NCI-H345 treated with DMSO at 0.1 percent for 48 hours (cell line): ENCODE data around the gene TSGA10IP.
"Not testable (repeated sequence)": the region's sequence is repeated elsewhere in the genome, so short reads cannot be mapped to it uniquely, and the experiment has no call there.

Source experiments
- DNase-seq: peaks from one replicate; lab custom pipeline; 2025; ENCODE audit not compliant: unreplicated experiment; lab: John Stamatoyannopoulos, UW

The TSGA10IP gene

DNA sequence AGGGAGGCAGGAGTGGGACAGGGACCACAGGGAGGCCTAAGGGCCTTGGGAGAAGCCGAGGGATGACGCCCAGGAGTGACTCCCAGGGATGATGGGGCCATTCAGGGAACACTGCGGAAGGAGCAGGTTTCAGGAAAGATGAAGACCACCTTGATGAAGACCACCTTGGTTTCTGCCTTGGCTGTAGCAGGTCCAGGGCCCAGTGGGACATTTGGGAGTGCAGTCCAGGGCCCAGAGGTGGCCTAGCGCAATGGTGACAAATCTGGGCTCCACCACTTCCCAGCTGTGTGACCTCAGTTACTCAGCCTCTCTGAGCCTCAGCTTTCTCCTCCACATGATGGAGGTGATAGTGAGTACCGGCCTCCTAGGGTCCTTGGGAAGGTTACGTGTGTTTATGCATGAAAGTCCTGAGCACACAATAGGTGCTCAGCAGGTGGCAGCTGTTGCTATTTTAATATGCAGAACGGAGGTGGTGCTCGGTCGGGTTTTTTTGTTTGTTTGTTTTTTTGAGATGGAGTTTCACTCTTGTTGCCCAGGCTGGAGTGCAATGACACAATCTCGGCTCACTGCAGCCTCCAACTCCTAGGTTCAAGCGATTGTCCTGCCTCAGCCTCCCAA is 770 bp downstream of the TSGA10IP start:
- DNase-seq: no peak

DNA sequence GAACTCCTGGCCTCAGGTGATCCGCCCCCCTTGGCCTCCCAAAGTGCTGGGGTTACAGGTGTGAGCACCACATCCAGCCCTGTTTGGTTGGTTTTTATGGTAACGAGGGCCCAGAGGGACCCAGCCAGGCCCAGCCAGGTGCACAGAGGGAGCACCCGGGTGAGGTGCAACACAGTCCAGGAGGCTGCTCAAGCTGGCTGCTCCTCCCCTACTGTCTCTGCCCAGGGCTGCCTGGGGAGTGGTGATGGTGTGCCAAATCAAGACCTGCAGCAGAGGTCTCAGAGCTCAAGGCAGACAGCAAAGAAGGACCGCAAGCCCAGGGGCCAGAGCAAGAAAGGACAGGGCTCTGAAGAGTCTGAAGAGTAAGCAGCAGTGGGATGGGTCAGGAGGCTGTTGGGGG is 1.4 kb downstream of the TSGA10IP start:
- DNase-seq: no peak

DNA sequence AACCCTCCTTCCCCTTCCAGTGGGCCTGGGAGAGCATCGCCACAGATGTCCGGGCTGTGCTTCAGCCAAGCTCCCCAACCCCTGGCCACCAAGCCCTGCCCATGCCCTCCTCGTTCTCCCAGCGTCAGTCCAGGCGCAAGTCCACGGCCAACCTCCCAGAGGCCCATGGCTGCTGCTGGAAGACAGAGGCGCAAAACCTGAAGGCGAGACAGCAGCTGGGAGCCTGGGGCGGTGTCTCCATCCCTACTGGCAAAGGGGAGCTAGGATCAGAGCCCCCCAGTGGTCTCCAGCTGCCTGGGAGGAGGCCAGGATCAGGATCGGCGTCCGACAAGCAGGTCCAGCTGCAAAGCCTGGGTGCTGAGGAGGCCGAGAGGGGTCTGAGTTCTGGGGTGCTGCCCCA is 1.9 kb downstream of the TSGA10IP start:
- no peak for DNase-seq

DNA sequence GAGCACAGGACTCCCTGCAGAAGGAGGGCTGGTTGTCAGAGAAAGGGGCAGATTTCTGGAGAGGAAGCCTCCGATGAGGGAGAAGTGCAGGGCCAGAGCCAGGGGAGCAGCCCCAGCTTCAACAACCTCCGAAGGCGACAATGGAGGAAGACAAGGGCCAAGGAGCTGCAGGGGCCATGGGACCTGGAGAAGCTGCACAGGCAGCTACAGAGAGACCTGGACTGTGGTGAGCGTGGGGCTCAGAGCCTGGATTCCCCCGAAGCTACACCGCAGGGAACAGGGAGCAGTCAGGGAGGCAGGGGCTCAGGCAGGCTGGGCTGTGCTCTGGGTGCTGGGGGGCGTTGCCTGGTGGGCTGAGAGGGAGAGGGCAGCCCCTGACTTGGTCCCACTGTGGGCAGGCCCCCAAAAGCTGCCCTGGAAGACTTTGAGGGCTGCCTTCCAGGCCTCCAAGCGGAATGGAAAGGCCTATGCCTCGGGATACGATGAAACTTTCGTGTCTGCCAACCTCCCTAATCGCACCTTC is 2.4 kb downstream of the TSGA10IP start:
- DNase-seq: no peak

DNA sequence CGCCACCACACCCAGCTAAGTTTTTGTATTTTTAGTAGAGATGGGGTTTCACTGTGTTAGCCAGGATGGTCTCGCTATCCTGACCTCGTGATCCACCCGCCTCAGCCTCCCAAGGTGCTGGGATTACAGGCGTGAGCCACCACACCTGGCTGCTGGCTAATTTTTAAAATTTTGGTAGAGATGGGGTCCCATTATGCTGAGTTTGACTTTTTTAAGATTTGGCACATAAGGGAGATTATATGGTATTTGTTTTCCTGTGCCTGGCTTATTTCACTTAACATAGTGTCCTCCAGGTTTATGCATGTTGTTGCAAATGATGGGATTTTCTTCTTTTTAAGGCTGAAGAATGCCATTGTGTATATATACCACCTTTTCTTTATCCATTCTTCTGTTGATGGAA is 5.4 kb downstream of the TSGA10IP start:
- DNase-seq: not testable (repeated sequence)

DNA sequence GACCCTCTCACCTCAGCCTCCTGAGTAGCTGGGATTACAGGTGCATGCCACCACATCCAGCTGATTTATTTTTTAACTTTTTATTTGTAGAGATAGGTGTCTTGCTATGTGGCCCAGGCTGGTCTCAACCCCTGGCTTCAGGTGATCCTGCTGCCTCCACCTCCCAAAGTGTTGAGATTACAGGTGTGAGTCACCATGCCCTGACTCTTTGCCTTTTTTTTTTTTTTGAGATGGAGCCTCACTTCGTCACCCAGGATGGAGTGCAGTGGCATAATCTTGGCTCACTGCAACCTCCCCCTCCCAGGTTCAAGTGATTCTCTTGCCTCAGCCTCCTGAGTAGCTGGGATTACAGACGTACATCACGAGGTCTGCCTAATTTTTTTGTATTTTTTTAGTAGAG is 6.4 kb downstream of the TSGA10IP start:
- not testable (repeated sequence) for DNase-seq

DNA sequence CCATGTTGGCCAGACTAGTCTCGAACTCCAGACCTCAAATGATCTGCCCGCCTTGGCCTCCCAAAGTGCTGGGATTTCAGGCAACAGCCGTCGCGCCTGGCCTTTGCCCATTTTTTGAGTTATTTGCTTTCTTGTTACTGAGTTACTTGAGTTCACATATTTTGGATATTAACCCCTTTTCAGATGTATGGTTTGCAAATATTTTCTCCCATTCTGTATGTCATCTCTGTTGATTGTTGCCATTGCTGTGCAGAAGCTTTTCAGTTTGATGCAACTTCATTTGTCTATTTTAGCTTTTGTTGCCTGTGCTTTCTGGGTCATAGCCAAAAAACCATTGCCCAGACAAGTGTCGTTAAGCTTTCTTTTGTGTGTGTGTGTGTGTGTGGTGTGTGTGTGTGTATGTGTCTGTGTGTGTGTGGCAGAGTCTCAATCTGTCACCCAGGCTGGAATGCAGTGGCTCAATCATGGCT is 6.8 kb downstream of the TSGA10IP start:
- no peak for DNase-seq

DNA sequence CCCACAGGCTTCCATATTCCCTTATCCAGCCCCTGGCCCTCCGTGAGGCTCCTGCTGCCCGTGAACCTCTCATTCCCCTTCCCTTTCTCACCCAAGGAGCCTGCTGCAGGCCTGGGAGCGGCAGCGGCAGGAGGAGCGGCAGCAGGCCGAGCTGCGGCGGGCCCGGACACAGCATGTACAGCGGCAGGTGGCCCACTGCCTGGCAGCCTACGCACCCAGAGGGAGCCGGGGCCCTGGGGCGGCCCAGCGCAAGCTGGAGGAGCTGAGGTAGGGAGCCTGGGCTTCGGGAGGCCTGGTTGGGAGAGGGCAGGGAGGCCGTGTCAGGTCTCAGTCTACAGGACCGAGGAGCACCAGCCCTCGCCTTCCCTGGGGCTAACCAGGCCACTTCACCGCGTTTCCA is 8.2 kb downstream of the TSGA10IP start:
- no peak for DNase-seq

DNA sequence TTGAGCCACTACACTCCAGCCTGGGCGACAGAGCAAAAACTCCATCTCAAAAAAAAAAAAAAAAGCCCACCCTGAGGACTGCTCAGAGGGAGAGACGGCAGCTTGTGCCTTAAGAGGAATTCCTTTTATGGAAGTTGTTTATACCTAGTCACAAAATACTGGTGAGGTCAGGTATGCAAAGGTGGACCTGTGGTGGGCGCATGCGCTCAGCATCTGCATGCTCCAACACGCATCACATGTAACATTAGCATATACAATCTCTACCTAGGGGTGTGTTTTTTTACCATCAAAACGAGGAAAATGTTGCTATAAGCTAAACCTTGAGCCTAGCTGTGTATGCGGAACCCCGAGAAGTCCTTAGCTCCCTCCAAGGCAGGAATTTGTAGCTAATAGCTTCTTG is 9.5 kb downstream of the TSGA10IP start:
- no peak for DNase-seq

DNA sequence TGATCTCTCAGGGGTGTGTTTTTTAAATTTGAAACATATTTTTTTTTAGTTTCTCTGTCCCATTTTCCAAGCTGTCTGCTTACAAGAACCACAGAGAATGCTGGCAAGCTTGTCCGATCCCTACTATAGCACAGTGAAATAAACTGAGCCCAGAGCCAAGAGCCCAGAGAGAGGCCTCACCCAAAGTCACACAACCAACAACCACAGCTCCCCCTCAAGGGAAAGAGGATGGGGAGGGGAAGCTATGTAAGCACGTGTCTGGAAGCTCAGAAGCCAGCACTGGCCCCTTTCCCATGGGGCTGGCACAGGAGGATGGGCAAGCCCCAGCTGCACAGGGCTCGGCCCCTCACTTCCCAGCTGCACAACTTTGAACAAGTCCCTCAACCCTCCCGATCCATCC is 13.0 kb downstream of the TSGA10IP start:
- DNase-seq: no peak

DNA sequence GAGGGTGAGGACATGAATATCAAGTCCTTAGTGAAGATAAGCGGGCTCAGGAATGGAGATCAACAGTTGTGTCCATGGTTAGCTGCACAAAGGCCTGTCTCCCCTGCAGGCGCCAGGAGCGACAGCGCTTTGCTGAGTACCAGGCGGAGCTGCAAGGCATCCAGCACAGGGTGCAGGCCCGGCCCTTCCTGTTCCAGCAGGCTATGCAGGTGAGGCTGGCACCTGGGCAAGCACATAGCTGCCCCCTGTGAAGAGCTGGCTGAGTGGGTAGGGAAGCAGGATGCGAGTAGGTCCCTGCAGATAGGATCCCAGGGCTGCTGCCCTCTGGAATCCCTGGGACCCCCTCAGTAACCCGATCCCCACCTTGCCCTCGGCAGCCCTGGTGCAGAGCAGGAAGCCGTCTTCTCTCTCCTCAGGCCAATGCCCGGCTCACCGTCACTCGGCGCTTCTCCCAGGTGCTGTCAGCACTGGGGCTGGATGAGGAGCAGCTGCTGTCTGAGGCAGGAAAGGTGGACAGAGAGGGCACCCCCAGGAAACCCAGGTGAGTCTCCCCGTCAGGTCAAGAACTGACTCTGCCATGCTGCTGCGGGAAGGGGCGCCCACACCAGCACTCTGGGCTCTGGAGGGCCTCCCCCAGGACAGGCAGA is 13.6 kb downstream of the TSGA10IP start:
- DNase-seq: no peak

DNA sequence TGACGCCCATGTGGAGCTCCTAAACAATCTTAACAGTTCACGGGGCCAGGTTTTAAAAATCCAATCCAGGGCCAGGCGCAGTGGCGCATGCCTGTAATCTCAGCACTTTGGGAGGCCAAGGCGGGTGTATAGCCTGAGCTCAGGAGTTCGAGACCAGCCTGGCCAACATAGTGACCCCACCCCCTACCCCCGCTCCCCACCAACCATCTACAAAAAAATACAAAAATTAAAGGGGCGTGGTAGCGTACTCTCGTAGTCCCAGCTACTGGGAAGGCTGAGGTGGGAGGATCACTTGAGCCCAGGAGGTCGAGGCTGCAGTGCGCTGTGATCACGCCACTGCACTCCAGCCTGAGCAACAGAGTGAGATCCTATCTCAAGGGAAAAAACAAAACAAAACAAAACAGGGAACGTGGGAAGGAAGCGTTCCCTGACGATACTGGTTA is 15.6 kb downstream of the TSGA10IP start:
- no peak for DNase-seq

DNA sequence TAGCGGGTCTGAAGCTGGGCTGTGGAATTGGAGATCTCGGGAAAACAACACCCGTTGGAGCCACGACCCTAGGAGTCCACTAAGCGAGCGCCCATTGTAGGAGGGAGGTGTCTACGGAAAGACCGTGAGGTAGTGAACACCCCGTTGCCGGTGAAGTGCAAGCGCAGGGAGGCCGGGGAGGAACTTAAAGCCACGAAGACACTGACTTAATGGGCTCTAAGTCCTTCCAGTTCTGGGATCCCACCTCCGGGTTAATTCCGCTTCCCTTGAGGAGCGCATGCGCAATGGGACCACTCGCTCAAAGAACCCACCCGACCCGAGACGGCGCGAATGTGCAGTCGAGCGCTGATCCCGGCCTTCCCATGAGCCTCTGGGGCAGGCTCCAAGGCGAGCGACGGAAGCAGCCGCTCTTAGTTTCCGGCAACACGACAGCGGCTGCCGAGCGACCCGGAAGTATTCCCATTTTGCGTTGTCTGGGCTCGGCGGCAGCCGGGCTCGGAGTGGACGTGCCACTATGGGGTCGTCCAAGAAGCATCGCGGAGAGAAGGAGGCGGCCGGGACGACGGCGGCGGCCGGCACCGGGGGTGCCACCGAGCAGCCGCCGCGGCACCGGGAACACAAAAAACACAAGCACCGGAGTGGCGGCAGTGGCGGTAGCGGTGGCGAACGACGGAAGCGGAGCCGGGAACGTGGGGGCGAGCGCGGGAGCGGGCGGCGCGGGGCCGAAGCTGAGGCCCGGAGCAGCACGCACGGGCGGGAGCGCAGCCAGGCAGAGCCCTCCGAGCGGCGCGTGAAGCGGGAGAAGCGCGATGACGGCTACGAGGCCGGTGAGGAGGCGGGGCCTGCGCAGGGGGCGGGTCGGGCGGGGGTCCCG is 16.2 kb downstream of the TSGA10IP start, which contains the start of gene SART1:
Gene SART1, plus strand, starts transcription at position 468 of the 874 bp plus-strand sequence. Its CDS starts 47 bp downstream, at position 515.
- DNase-seq: peak; percentile 95

DNA sequence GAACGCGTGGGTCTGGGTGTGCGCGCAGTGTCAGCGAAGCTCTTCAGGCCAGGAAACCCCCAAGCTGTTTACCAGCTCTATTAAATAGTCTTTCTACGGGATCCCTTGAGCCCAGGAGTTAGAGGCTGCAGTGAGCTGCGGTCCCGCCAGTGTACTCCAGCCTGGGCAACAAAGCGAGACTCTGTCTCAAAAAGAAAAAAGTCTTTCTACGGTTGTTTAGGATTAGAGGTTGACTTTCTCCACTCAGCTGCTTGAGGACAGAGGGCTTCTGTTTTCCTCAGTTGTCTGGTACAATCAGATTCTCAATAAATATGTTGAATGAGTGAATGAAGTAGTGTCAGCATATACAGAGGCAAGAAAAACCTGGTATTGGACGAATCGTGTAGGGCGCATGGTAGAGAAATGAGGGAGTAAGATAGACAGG is 16.9 kb downstream of the TSGA10IP start:
- no peak for DNase-seq

DNA sequence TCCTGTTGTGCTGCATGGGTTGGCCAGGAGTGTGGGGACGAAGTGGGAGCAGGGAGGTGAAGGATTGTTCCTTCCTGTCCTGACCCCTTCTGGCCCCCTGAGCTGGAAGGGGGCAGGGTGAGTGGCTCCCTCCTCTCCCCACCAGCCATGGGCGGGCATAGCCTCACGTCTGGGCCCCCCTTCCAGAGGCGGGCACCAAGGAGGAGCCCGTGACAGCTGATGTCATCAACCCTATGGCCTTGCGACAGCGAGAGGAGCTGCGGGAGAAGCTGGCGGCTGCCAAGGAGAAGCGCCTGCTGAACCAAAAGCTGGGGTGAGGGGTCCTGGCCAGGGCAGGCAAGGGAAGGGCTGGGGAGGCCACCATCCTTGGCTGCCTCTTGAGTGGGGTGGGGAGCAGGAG is 19.6 kb downstream of the TSGA10IP start:
- DNase-seq: no peak

DNA sequence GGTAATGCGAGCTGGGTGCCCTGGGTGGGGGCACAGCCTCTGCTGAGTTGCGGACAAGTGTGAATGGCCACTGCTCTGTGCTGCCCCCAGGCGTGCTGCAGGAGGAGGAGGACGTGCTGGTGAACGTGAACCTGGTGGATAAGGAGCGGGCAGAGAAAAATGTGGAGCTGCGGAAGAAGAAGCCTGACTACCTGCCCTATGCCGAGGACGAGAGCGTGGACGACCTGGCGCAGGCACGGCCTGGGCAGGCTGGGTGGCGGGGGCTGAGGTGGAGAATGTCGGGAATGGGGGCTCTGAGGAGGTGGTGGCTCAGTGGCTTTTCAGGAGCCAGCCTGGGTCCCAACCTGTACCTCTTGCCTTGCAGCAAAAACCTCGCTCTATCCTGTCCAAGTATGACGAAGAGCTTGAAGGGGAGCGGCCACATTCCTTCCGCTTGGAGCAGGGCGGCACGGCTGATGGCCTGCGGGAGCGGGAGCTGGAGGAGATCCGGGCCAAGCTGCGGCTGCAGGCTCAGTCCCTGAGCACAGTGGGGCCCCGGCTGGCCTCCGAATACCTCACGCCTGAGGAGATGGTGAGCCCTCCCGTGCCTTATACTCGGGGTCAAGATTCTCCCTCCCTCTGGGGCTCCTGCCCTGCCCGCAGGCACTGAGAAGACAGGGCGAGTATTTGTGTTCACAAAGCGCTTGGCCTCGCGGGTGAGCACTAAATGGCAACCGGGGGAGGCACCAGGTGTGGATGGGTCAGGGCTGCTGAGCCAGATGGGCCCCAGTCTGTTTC is 20.9 kb downstream of the TSGA10IP start:
- DNase-seq: no peak

DNA sequence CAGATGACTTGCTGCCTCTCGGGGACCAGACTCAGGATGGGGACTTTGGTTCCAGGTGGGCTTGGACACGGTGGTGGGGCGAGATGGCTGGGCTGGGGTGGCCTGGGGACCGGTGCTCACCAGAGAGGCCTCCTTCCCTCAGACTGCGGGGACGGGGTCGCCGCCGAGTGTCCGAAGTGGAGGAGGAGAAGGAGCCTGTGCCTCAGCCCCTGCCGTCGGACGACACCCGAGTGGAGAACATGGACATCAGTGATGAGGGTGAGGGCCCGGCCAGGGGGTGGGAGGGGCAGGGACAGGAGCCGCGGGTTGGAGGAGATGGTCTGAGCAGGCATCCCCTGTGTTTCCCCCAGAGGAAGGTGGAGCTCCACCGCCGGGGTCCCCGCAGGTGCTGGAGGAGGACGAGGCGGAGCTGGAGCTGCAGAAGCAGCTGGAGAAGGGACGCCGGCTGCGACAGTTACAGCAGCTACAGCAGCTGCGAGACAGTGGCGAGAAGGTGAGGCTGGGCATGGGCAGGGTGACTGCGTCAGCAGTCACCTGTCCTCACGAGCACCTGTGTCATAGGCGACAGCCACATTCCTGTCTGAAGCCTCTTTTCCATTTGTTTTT is 22.2 kb downstream of the TSGA10IP start:
- no peak for DNase-seq

DNA sequence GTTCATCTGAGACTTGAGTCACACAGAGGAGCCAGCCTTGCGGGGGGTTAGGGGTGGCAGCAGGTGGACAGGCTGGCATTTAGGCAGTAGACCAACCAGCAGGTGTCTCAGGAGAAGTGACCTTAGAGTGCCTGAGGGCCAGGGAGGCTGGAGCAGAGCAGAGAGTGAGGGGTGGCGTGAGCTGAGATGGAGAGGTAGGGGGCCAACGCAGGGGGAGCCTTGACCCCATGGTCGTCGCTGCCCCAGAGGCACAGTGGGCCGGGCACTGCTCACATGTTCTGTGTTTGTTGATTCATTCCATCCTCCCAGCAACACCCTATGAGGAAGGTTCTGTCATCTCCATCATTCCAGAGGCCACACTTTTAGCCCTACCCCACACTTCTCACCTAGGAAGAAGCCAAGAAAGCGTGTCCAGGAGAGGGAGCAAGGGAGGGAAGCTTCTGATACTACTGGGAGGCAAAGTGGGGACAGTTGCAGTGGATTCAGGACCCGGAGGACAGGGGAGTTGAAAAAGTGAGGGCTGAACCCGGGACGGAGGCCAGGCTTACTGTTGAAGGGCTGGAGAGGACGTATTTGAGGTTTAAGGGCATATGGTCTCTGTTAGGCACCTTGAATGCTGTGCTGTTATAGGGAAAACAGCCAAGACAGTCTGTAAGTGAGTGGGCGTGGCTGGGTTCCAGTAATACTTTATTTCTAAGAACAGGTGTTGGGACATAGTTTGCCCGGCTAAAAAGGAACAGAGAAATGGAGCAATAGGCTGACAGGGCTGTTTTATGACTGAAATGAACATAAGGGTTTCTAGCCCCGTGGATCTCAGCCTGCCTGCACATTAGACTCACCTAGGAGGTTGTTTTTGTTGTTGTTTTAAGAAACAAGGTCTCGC is 23.6 kb downstream of the TSGA10IP start:
- DNase-seq: no peak

DNA sequence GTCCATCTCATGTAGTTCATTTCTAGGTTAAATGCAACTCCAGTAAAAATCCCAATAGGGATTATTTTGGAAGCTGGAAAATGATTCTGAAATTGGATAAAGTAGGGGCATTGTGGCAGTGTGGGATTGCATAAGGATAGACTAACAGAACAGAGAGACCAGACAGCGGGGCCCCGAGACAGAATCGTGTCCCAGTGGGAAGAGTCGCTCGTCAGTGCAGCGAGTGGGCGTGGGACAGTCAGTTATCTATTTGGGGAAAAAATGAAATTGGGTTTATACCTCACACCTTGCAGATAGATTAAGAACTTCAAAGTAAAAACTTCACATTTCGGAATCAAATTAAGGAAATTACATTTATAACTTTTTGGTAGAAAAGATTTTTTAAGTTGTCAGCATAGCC is 26.8 kb downstream of the TSGA10IP start:
- DNase-seq: no peak
